CD4-positive, alpha-beta memory T cell (primary cell): Measurements from ENCODE around the gene ING4. TPM values are rescaled to one million over a fixed set of nuclear protein-coding genes. Genes with fewer than 3 reads are reported as not detected.
A peak's percentile ranks its signal among the peaks of the same experiment; 100 is the strongest.
"Not testable (repeated sequence)": the region's sequence is repeated elsewhere in the genome, so short reads cannot be mapped to it uniquely, and the experiment has no call there.

Experiments
- CTCF ChIA-PET: fragments of 350-600 bp; sonication (Branson Sonifier 250); formaldehyde crosslinking; loops from one replicate; lab custom pipeline; 2021; ENCODE audit warnings: inconsistent platforms; ENCODE audit not compliant: partially characterized antibody; lab: Charles Lee
- POLR2A ChIA-PET: fragments of 350-600 bp; sonication (Branson Sonifier 250); formaldehyde crosslinking; loops from one replicate; lab custom pipeline; 2021; ENCODE audit not compliant: partially characterized antibody; lab: Charles Lee
- DNase-seq, 5 donors: peaks; one replicate each; pipeline versions ENCODE4 v3.0.0 to v3.0.0-alpha.2; 2020 to 2022; ENCODE audit warnings: mixed read lengths in 1 of 5
- H3K27ac ChIP-seq: one replicate; pipeline ENCODE4 v1.7.0; 2013; ENCODE audit warnings: low read depth, low read length
- H3K27me3 ChIP-seq: 2 replicates; pipeline ENCODE4 v1.7.0; 2013; ENCODE audit warnings: mild to moderate bottlenecking, low read length, moderate library complexity; ENCODE audit not compliant: insufficient read depth
- H3K36me3 ChIP-seq: 2 replicates; pipeline ENCODE4 v1.7.0; 2013; ENCODE audit warnings: mild to moderate bottlenecking, low read length, moderate library complexity; ENCODE audit not compliant: insufficient read depth
- H3K4me1 ChIP-seq: 2 replicates; pipeline ENCODE4 v1.7.0; 2013; ENCODE audit warnings: mild to moderate bottlenecking, low read length, moderate library complexity; ENCODE audit not compliant: insufficient read depth
- H3K4me3 ChIP-seq, 2 donors: one replicate each; pipeline ENCODE4 v1.7.0; 2013; ENCODE audit warnings: low read length in 2 of 2, mild to moderate bottlenecking in 1 of 2
- H3K9me3 ChIP-seq, 2 donors: one replicate each; pipeline ENCODE4 v1.7.0; 2013; ENCODE audit warnings: low read length in 2 of 2, control low read depth in 1 of 2; ENCODE audit not compliant: control insufficient read depth in 1 of 2
- H3K27ac Mint-ChIP-seq, 7 donors: one replicate each; pipeline ENCODE4 v1.8.0; 2020 to 2021; ENCODE audit warnings: mixed read lengths in 7 of 7, mild to moderate bottlenecking in 6 of 7, inconsistent platforms in 3 of 7, moderate library complexity in 3 of 7
- H3K27me3 Mint-ChIP-seq, 2 donors: one replicate each; pipeline ENCODE4 v1.8.0; 2020 to 2021; ENCODE audit warnings: mixed read lengths in 2 of 2
- H3K36me3 Mint-ChIP-seq, 2 donors: one replicate each; pipeline ENCODE4 v1.8.0; 2020 to 2021; ENCODE audit warnings: mixed read lengths in 2 of 2, inconsistent platforms in 1 of 2, mild to moderate bottlenecking in 1 of 2
- H3K4me1 Mint-ChIP-seq, 4 donors: one replicate each; pipeline ENCODE4 v1.8.0; 2020 to 2021; ENCODE audit warnings: mixed read lengths in 4 of 4, mild to moderate bottlenecking in 1 of 4
- H3K4me3 Mint-ChIP-seq, 8 donors: one replicate each; pipeline ENCODE4 v1.8.0; 2020 to 2021; ENCODE audit warnings: mixed read lengths in 8 of 8, mild to moderate bottlenecking in 7 of 8, moderate library complexity in 6 of 8, inconsistent platforms in 3 of 8
- H3K9me3 Mint-ChIP-seq, 8 donors: one replicate each; pipeline ENCODE4 v1.8.0; 2020 to 2021; ENCODE audit warnings: mixed read lengths in 8 of 8, mild to moderate bottlenecking in 5 of 8, inconsistent platforms in 3 of 8, moderate library complexity in 1 of 8
- intact Hi-C: fragments of 100-400 bp; cut with micrococcal nuclease; formaldehyde crosslinking; loops from one replicate; pipeline ENCODE4 v1.15.1; 2023
- polyA plus RNA-seq, 2 donors: library from polyadenylated mRNA; unstranded; fragments of 300-500 nt; fragmentation: Illumina TruSeq; gene quantifications; one replicate each; pipeline ENCODE4 v1.2.3, GENCODE V29; 2021
- total RNA-seq, 2 experiments: library from RNA; stranded (reverse); gene quantifications; one replicate each; pipeline ENCODE4 v1.2.3, GENCODE V29; 2021

Gene ING4
- total RNA-seq (10 to 100 TPM; 82.3 to 83.5 TPM), polyA plus RNA-seq (100 to 1,000 TPM in 1 of 2 donors, 10 to 100 TPM in 1; 73.0 to 122 TPM)

DNA sequence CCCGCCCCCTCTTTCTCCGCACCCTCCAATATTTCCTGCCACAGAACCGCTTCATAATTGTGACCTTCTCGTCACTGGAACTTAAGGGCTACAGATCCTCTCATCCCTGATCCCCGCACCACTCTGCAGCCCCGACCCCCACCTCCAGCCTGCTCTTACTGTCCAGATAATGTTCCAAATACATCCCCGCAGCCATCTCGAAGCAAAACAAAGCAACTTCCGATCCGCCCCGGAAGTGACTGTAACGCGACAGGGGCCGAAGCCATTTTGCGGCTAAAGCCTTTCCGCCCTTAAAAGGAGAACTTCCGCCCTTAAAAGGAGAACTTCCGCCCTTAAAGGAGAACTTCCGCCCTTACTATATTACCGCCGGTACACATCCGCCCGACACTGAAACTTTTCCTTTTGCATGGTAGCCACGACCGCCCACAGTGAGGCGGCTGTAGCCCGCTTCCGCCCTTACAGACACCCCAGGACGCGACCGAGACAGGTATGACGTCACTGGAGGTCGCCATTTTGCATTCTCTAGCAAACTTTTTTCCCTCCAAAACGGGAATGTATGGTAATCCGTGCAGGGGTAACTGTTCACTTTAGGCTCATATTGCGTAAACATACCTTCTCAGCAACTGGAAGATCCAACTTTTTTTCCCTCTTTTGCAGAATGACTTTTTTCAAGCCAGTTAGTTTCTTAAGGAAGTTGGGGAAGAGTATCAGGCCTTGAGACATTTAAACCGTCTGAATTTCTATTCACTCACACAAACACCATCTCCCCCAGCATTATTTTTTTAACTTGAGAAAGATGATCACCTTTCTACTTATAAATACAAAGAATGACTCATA is at the start of gene ING4:
ING4 (minus strand) TSS at position 214 of the 837 bp plus-strand sequence; CDS start at position 196, 18 bp downstream.
- H3K36me3 Mint-ChIP-seq, result peaks cover 14 to 38% of the 10 kb centered on the region in 2 donors
- Histone ChIP-seq H3K27me3 (no peaks in the 10 kb centered on the region), H3K4me3 (peak within 1 kb of the TSS; percentile 97), H3K4me1 (peaks cover 21% of the 10 kb centered on the region), H3K27ac (peak within 1 kb of the TSS; percentile 79), H3K36me3 (peaks cover 14% of the 10 kb centered on the region), H3K9me3 (no peaks in the 10 kb centered on the region)
- peak; percentile 95 to 99 (median 98) for DNase-seq
- ChIA-PET CTCF (interaction anchor here (1.6 to 3.0 kb wide), 4 partner anchors 24 to 90 kb away, joined by 4 to 17 read pairs (median 7); partner anchors contain the start of genes COPS7A, MLF2 and ZNF384), POLR2A (interaction anchor here (0.9 to 6.2 kb wide), 10 partner anchors 11 to 355 kb away, joined by 3 to 83 read pairs (median 4); partner anchors contain the start of genes CHD4, COPS7A, LPCAT3 and TPI1)
- H3K4me3 Mint-ChIP-seq, result peak within 1 kb of the TSS; percentile 91 to 97 (median 94)
- intact Hi-C loops, result loop anchor here (1.0 to 5.0 kb wide), 9 partner anchors 26 to 307 kb away; partner anchors contain the start of genes CHD4, COPS7A, EMG1 and NCAPD2
- H3K4me1 Mint-ChIP-seq, result peaks cover 20 to 42% (median 30%) of the 10 kb centered on the region in 4 donors
- no peaks in the 10 kb centered on the region for H3K27me3 Mint-ChIP-seq
- no peaks in the 10 kb centered on the region for H3K9me3 Mint-ChIP-seq
- H3K27ac Mint-ChIP-seq, result peak within 1 kb of the TSS; percentile 88 to 98 (median 98)

GRCh38 chr12:6708960-6709394 is 46.1 kb upstream of the ING4 start:
- ChIA-PET CTCF (no interaction called here), POLR2A (no interaction called here)
- H3K4me1 ChIP-seq, result no peaks in the 10 kb centered on the region
- no peak overlapping the region for H3K4me3 ChIP-seq
- H3K4me1 Mint-ChIP-seq, result peaks cover 4 to 8% (median 6%) of the 10 kb centered on the region in 4 donors
- no peaks in the 10 kb centered on the region for H3K27me3 ChIP-seq
- peaks cover 11 to 20% of the 10 kb centered on the region in 2 donors for H3K27me3 Mint-ChIP-seq
- H3K36me3 Mint-ChIP-seq, result no peaks in the 10 kb centered on the region
- peak in 2 of 5 donors; percentile 21 to 62 for DNase-seq
- peak overlapping the region; percentile 46 to 91 (median 76) for H3K4me3 Mint-ChIP-seq
- no peaks in the 10 kb centered on the region for H3K36me3 ChIP-seq
- no peaks in the 10 kb centered on the region for H3K9me3 Mint-ChIP-seq
- H3K27ac ChIP-seq, result no peak overlapping the region
- H3K9me3 ChIP-seq, result no peaks in the 10 kb centered on the region
- intact Hi-C loops, result no loop called here
- peak overlapping the region; percentile 32 to 92 (median 54) for H3K27ac Mint-ChIP-seq

- H3K4me3 ChIP-seq, H3K9me3 Mint-ChIP-seq, intact Hi-C loops, DNase-seq, POLR2A ChIA-PET, H3K4me1 ChIP-seq, CTCF ChIA-PET, H3K9me3 ChIP-seq, H3K36me3 Mint-ChIP-seq, H3K27ac Mint-ChIP-seq, H3K36me3 ChIP-seq, H3K27me3 ChIP-seq, H3K27ac ChIP-seq, H3K4me3 Mint-ChIP-seq: not testable (repeated sequence)
- H3K4me1 Mint-ChIP-seq, result peaks cover 4 to 13% (median 6%) of the 10 kb centered on the region in 4 donors
- peaks cover 15 to 27% of the 10 kb centered on the region in 2 donors for H3K27me3 Mint-ChIP-seq
These were observed 45.4 kb upstream of the ING4 start for GRCh38 chr12:6708351-6708750.

- no peak for DNase-seq
These were observed 40.7 kb upstream of the ING4 start for GRCh38 chr12:6703631-6704030.

DNA sequence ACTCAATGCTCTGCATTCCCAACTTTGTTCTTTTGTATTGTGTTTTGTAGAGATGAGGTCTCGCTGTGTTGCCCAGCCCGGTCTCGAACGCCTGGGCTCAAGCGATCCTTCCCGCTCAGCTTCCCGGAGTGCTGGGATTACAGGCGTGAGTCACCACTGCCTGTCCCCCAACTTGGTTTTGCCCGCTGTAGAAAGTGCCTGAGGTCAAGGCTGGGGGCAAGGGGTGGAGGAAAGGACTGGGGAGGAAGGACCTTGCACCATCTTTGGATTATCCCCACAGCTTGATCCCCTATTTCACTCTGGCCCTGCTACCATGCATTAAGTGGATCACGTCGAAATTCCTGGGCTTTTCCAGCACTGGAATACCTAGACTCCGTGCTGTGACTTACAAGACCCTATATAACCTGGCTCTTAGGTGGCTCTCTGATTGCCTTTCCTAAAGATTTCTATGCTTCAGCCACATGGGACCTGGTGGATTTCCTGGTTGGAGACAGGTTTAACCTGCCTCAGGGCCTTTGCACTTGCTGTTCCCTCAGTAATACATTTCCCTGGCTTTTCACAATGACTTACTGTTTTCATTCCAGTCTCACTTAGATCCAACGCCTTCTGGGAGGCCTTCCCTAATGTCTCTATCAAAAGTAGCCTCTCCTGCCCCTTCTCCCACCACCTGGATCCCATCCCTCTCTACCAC is 38.3 kb upstream of the ING4 start:
- Histone ChIP-seq H3K27ac (no peak overlapping the region), H3K9me3 (no peaks in the 10 kb centered on the region), H3K27me3 (peaks cover 17% of the 10 kb centered on the region), H3K36me3 (no peaks in the 10 kb centered on the region), H3K4me1 (peaks cover 18% of the 10 kb centered on the region), H3K4me3 (peak overlapping the region; percentile 22 to 42)
- no peaks in the 10 kb centered on the region for H3K36me3 Mint-ChIP-seq
- ChIA-PET CTCF (interaction anchor here (0.5 kb wide), 1 partner anchor 18 kb away, joined by 3 read pairs; no protein-coding TSS in a partner anchor), POLR2A (no interaction called here)
- intact Hi-C loops, result no loop called here
- DNase-seq, result no peak
- H3K27me3 Mint-ChIP-seq, result peaks cover 36 to 42% of the 10 kb centered on the region in 2 donors
- H3K4me3 Mint-ChIP-seq, result peak overlapping the region; percentile 59 to 86 (median 78)
- peak overlapping the region in 5 of 7 donors; percentile 13 to 79 (median 64) for H3K27ac Mint-ChIP-seq
- H3K4me1 Mint-ChIP-seq, result peaks cover 17 to 37% (median 25%) of the 10 kb centered on the region in 4 donors
- no peaks in the 10 kb centered on the region for H3K9me3 Mint-ChIP-seq

More at GRCh38 chr12:6703631-6704030, 40.7 kb upstream of the ING4 start:
- Mint-ChIP-seq H3K27me3 (peaks cover 36 to 42% of the 10 kb centered on the region in 2 donors), H3K36me3 (no peaks in the 10 kb centered on the region), H3K9me3 (no peaks in the 10 kb centered on the region), H3K27ac (peak overlapping the region in 1 of 7 donors; percentile 23), H3K4me1 (peaks cover 14 to 31% (median 19%) of the 10 kb centered on the region in 4 donors), H3K4me3 (peak overlapping the region in 1 of 8 donors; percentile 63)
- Histone ChIP-seq H3K36me3 (no peaks in the 10 kb centered on the region), H3K27me3 (peaks cover 17% of the 10 kb centered on the region), H3K27ac (no peak overlapping the region), H3K4me1 (peaks cover 14% of the 10 kb centered on the region), H3K4me3 (no peak overlapping the region), H3K9me3 (no peaks in the 10 kb centered on the region)
- ChIA-PET POLR2A (no interaction called here), CTCF (no interaction called here)
- intact Hi-C loops, result no loop called here

DNA sequence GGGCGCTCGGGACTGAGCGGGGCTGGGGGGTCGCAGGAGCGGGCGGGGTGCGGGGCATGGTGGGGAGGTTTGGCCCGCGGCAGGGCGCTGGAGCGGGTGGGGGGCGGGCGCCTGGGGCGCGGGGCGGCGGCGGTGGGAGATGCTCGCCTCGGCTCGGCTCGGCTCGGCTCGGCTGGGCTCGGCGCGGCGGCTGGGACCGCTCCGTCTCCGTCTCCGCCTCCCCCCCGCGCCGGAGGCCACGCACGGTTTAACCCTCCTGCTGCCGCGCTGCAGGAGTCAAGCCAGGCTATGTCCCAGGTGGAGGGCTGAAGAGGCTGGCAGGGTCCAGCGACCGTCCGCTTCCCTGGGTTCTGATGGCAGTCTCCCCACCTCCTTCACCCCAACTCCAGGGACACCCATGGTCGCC is 37.7 kb upstream of the ING4 start, which contains the start of gene PIANP:
PIANP (minus strand) TSS at position 170 of the 406 bp plus-strand sequence. CDS start 2,754 bp downstream, outside the sequence.
- H3K4me3 ChIP-seq, result peak within 1 kb of the TSS; percentile 22 to 42
- no peaks in the 10 kb centered on the region for H3K36me3 ChIP-seq
- Mint-ChIP-seq H3K4me1 (peaks cover 17 to 37% (median 25%) of the 10 kb centered on the region in 4 donors), H3K9me3 (no peaks in the 10 kb centered on the region), H3K27ac (peak within 1 kb of the TSS in 6 of 7 donors; percentile 19 to 86 (median 72)), H3K27me3 (peaks cover 36 to 42% of the 10 kb centered on the region in 2 donors), H3K36me3 (no peaks in the 10 kb centered on the region), H3K4me3 (peak within 1 kb of the TSS; percentile 66 to 86 (median 82))
- POLR2A ChIA-PET, result interaction anchor here (2.1 to 3.1 kb wide), 2 partner anchors 11 to 23 kb away, joined by 8 to 25 read pairs; partner anchors contain the start of genes COPS7A and ZNF384
- peak in 4 of 5 donors; percentile 46 to 61 (median 58) for DNase-seq
- peak within 1 kb of the TSS; percentile 30 for H3K27ac ChIP-seq
- CTCF ChIA-PET, result no interaction called here
- H3K4me1 ChIP-seq, result peaks cover 18% of the 10 kb centered on the region
- H3K9me3 ChIP-seq, result no peaks in the 10 kb centered on the region
- intact Hi-C loops, result no loop called here
- peaks cover 17% of the 10 kb centered on the region for H3K27me3 ChIP-seq
